Activated T-cell treated with anti-CD3 and anti-CD28 coated beads for 48 hours (primary cell): ENCODE data around the gene PFKL.
"Not testable (repeated sequence)": the region's sequence is repeated elsewhere in the genome, so short reads cannot be mapped to it uniquely, and the experiment has no call there.

Source experiments
- DNase-seq: peaks from one replicate; pipeline ENCODE4 v3.0.0-alpha.2; 2020; ENCODE audit warnings: low read depth

PFKL gene

GRCh38 chr21:44279354-44280260 is 20.2 kb upstream of the PFKL start:
- DNase-seq = no peak

- DNase-seq = no peak
Measured at GRCh38 chr21:44281801-44282200, 18.1 kb upstream of the PFKL start.

- no peak for DNase-seq
Measured at GRCh38 chr21:44282370-44282769, 17.5 kb upstream of the PFKL start.

- not testable (repeated sequence) for DNase-seq
Measured at GRCh38 chr21:44283211-44283785, 16.6 kb upstream of the PFKL start.

GRCh38 chr21:44283948-44284347 is 15.9 kb upstream of the PFKL start:
- no peak for DNase-seq

- DNase-seq = no peak
Measured at GRCh38 chr21:44285138-44285992, 14.5 kb upstream of the PFKL start, which contains the start of gene AIRE. Gene AIRE (plus strand): TSS chr21:44285876. CDS start chr21:44286007, 131 bp downstream.

- DNase-seq = no peak
Measured at GRCh38 chr21:44286086-44286715, 13.7 kb upstream of the PFKL start.

- no peak for DNase-seq
Measured at GRCh38 chr21:44286716-44287632, 12.9 kb upstream of the PFKL start.

- no peak for DNase-seq
Measured at GRCh38 chr21:44288251-44289110, 11.4 kb upstream of the PFKL start.

GRCh38 chr21:44289381-44290010 is 10.4 kb upstream of the PFKL start:
- DNase-seq = no peak

- DNase-seq = no peak
Measured at GRCh38 chr21:44290327-44291077, 9.4 kb upstream of the PFKL start.

- no peak for DNase-seq
Measured at GRCh38 chr21:44291078-44291935, 8.5 kb upstream of the PFKL start.

GRCh38 chr21:44291936-44292811 is 7.7 kb upstream of the PFKL start:
- DNase-seq = no peak

- no peak for DNase-seq
Measured at GRCh38 chr21:44292812-44293195, 7.0 kb upstream of the PFKL start.

GRCh38 chr21:44293551-44294231 is 6.2 kb upstream of the PFKL start:
- DNase-seq = no peak
